Measurements from ENCODE around the gene BSN. TPM values are rescaled to one million over a fixed set of nuclear protein-coding genes. Genes with fewer than 3 reads are reported as not detected.

BSN gene
- total and polyA plus RNA-seq, 2 experiments from 2014 or later, result 0.50 to 5.1 TPM

DNA sequence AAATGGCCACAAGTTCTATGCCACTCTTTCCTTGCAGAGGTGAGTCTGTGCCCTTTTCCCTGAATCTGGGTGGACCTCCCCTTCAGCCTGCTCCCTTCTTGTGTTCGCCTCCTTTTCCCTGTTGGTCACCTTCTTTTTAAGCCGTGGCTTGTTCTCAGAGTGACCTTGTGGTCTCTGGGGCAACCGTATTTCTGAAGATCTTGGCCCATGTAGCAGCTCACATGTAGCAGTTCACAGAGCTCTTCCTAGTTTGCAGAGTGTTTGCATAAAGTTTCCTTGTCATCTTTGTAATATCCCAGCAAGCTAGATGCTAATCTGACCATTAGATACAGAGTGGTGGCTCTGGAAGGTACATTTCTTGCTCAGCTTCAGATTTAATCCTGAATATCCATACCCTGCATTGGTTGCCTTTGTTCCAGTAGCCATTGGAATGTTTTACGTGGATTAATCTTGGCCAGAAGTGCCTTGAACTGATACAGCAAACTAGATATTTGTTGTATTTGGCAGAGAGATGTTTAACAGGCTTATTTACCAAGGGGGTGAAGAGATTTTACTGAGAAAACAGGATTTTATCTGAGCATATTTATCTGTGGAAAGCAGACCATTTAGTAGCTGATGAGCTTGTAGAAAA, 40.7 kb upstream of the BSN start:
- no peaks in the 10 kb centered on the region for H3K27me3 Mint-ChIP-seq (ENCODE audit: insufficient read depth, low read depth, poor library complexity)
- no peak for TF ChIP-seq JUNB (IDR thresholded peaks at IDR 0.05; ENCODE audit: unreplicated experiment)
- no peak for TF ChIP-seq REST (IDR thresholded peaks at IDR 0.05; ENCODE audit: unreplicated experiment)
- TF ChIP-seq, protein P1, sequence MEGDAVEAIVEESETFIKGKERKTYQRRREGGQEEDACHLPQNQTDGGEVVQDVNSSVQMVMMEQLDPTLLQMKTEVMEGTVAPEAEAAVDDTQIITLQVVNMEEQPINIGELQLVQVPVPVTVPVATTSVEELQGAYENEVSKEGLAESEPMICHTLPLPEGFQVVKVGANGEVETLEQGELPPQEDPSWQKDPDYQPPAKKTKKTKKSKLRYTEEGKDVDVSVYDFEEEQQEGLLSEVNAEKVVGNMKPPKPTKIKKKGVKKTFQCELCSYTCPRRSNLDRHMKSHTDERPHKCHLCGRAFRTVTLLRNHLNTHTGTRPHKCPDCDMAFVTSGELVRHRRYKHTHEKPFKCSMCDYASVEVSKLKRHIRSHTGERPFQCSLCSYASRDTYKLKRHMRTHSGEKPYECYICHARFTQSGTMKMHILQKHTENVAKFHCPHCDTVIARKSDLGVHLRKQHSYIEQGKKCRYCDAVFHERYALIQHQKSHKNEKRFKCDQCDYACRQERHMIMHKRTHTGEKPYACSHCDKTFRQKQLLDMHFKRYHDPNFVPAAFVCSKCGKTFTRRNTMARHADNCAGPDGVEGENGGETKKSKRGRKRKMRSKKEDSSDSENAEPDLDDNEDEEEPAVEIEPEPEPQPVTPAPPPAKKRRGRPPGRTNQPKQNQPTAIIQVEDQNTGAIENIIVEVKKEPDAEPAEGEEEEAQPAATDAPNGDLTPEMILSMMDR (conservative IDR thresholded peaks at IDR 0.05; ENCODE audit: low read depth in 2 of 2), result no peak
- no peak for TF ChIP-seq ZNF462 (CRISPR knock-in tag; IDR thresholded peaks at IDR 0.05)
- no peak for TF ChIP-seq ZNF331 (CRISPR knock-in tag; IDR thresholded peaks at IDR 0.05; ENCODE audit: low read depth)
- TF ChIP-seq CREB1 (CRISPR knock-in tag; IDR thresholded peaks at IDR 0.05; ENCODE audit: low read depth), result no peak
- TF ChIP-seq NANOG (IDR thresholded peaks at IDR 0.05; ENCODE audit: borderline replicate concordance), result no peak
- TF ChIP-seq EZH2phosphoT487 (IDR thresholded peaks at IDR 0.05; ENCODE audit: unreplicated experiment), result no peak
- TF ChIP-seq EZH2 (IDR thresholded peaks at IDR 0.05; ENCODE audit: low read depth, unreplicated experiment), result no peak
- TF ChIP-seq ZNF114 (CRISPR knock-in tag; IDR thresholded peaks at IDR 0.05), result no peak
- TF ChIP-seq, protein P2, sequence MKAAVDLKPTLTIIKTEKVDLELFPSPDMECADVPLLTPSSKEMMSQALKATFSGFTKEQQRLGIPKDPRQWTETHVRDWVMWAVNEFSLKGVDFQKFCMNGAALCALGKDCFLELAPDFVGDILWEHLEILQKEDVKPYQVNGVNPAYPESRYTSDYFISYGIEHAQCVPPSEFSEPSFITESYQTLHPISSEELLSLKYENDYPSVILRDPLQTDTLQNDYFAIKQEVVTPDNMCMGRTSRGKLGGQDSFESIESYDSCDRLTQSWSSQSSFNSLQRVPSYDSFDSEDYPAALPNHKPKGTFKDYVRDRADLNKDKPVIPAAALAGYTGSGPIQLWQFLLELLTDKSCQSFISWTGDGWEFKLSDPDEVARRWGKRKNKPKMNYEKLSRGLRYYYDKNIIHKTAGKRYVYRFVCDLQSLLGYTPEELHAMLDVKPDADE (IDR thresholded peaks at IDR 0.05), result no peak
- no peak for TF ChIP-seq POLR2AphosphoS5 (IDR thresholded peaks at IDR 0.05; ENCODE audit: low read depth)
- TF ChIP-seq STAT1 (IDR thresholded peaks at IDR 0.05; ENCODE audit: unreplicated experiment), result no peak
- Histone ChIP-seq H4K20me1 (replicated peaks; ENCODE audit: insufficient read depth) (peaks cover 7% of the 10 kb centered on the region), H3K4me3 (no peak overlapping the region), H3K4me2 (no peak overlapping the region), H3K9me2 (ENCODE audit: insufficient read depth) (no peaks in the 10 kb centered on the region), H3K27ac (ENCODE audit: low read depth) (no peak overlapping the region), H3K4me1 (ENCODE audit: insufficient read depth) (no peaks in the 10 kb centered on the region), H3K36me3 (ENCODE audit: insufficient read depth) (peaks cover 21% of the 10 kb centered on the region), H2AFZ (no peak overlapping the region), H3K27me3 (ENCODE audit: insufficient read depth) (no peaks in the 10 kb centered on the region), H3K79me2 (replicated peaks; ENCODE audit: insufficient read depth) (peaks cover 45% of the 10 kb centered on the region), H3F3A (replicated peaks; ENCODE audit: low read depth) (peaks cover 7% of the 10 kb centered on the region)
- no peak overlapping the region for H3K4me3 Mint-ChIP-seq
- ATAC-seq (no peak), DNase-seq (ENCODE audit: low spot score) (no peak)
- H3K36me3 Mint-ChIP-seq (ENCODE audit: low read depth), result peaks cover 61% of the 10 kb centered on the region
- H3K27ac Mint-ChIP-seq, result no peak overlapping the region
- H3K9me3 Mint-ChIP-seq, result no peaks in the 10 kb centered on the region
- no peaks in the 10 kb centered on the region for H3K4me1 Mint-ChIP-seq
